Effector memory CD4-positive, alpha-beta T cell (primary cell): ENCODE measurements around the gene CDK5.

Experiments used
- DNase-seq, 3 donors: peaks; one replicate each; pipeline ENCODE4 v3.0.0-alpha.2; 2020
- H3K27ac ChIP-seq: 2 replicates; pipeline ENCODE4 v1.7.0; 2013; ENCODE audit warnings: mild to moderate bottlenecking, low read length, moderate library complexity; ENCODE audit not compliant: insufficient read depth, poor library complexity, severe bottlenecking
- H3K27me3 ChIP-seq: replicated peaks from 2 replicates; pipeline ENCODE4 v1.7.0; 2013; ENCODE audit warnings: mild to moderate bottlenecking, low read length; ENCODE audit not compliant: insufficient read depth, control insufficient read depth, poor library complexity, severe bottlenecking
- H3K36me3 ChIP-seq: 2 replicates; pipeline ENCODE4 v1.7.0; 2013; ENCODE audit warnings: mild to moderate bottlenecking, low read length, moderate library complexity; ENCODE audit not compliant: control insufficient read depth, insufficient read depth
- H3K4me1 ChIP-seq: 2 replicates; pipeline ENCODE4 v1.7.0; 2013; ENCODE audit warnings: low read length, mild to moderate bottlenecking; ENCODE audit not compliant: control insufficient read depth, insufficient read depth, poor library complexity, severe bottlenecking
- H3K4me3 ChIP-seq: 2 replicates; pipeline ENCODE4 v1.7.0; 2013; ENCODE audit warnings: low read length, low read depth, mild to moderate bottlenecking; ENCODE audit not compliant: insufficient read depth, poor library complexity, severe bottlenecking
- H3K9me3 ChIP-seq: 2 replicates; pipeline ENCODE4 v1.7.0; 2013; ENCODE audit warnings: mild to moderate bottlenecking, low read length, moderate library complexity; ENCODE audit not compliant: control insufficient read depth

Gene CDK5

DNA sequence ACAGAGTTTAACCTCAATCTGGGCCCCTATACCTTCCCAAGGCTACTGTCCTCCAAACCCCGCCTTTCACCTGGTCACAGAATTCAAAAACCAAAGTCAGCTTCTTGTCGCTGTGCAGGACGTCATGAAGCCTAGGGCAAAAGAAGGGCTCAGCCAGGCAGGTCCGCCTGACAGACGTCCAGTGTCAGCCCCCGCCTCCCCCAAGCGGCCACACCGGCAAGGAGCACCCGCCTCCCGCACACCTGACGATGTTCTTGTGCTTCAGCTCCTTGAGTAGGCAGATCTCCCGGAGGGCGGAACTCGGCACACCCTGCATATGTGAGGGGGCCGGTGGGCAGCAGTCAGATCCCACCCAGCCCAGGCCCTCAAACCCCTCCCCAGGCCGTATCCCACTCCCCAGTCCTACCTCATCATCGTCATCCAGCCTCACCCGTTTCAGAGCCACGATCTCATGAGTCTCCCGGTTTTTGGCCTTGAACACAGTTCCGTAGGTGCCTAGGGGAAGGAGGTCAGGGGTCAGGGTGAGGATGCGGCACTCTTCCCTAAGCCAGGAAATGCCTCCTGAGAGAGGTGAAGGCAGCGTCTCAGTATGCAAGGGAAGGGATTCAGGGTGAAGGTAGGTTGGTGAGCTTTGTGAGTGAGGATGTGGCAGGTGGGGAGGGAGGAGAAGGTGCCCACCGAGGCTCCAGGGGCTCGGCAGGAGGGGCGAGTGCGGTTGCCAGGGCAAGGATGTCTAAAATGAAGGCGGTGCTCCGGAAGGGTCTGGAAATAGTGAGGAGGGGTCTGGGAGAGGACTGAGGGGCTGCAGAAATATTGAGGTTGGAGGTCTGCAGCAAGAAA lies 811 bp downstream of the CDK5 start:
- H3K36me3 ChIP-seq: no peaks in the 10 kb centered on the region
- peaks cover 29% of the 10 kb centered on the region for H3K4me1 ChIP-seq
- no peaks in the 10 kb centered on the region for H3K9me3 ChIP-seq
- no peak for DNase-seq
- no peak overlapping the region for H3K27ac ChIP-seq
- peak overlapping the region; percentile 66 for H3K4me3 ChIP-seq
- no peaks in the 10 kb centered on the region for H3K27me3 ChIP-seq

DNA sequence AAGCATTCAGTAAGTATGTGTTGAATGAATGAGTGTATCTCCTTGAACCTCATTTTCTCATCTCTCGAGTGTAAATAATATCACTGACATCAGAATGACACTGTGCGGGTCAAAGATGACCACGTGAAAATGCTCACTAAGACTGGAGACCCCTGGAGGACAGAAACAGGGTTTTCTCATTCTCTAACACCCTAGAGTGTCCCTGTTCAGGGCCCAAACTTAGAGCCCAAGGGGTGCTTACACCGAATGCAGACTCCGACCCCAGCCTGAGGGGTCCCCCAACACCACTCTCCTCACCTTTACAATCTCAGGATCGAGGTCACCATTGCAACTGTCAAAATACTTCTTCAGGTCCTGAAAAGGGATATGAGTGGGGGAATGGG lies 1.4 kb downstream of the CDK5 start:
- H3K4me1 ChIP-seq: peaks cover 29% of the 10 kb centered on the region
- H3K27ac ChIP-seq: no peak overlapping the region
- no peak overlapping the region for H3K4me3 ChIP-seq
- H3K36me3 ChIP-seq: no peaks in the 10 kb centered on the region
- H3K9me3 ChIP-seq: no peaks in the 10 kb centered on the region
- no peaks in the 10 kb centered on the region for H3K27me3 ChIP-seq
- no peak for DNase-seq

DNA sequence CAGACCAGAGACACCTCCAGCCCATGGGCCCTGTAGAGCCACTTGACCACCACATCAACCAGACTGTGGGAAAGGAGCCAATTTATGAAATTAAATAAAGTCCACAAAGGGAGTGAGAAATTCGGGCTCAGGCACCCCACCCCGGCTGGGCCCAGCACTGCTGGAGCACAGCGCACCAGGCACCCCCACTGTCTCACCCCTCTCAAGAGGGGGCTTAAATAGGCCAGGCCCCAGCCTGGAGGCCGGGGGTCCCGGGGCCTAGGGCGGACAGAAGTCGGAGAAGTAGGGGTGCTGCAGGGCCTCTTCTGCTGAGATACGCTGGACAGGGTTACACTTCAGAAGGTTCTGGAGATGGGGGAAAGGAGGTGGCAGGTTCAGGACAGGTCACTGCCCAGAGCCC lies 3.9 kb downstream of the CDK5 start:
- Histone ChIP-seq H3K4me1 (peaks cover 20% of the 10 kb centered on the region), H3K9me3 (no peaks in the 10 kb centered on the region), H3K4me3 (no peak overlapping the region), H3K27ac (no peak overlapping the region), H3K36me3 (no peaks in the 10 kb centered on the region), H3K27me3 (no peaks in the 10 kb centered on the region)
- DNase-seq: no peak

DNA sequence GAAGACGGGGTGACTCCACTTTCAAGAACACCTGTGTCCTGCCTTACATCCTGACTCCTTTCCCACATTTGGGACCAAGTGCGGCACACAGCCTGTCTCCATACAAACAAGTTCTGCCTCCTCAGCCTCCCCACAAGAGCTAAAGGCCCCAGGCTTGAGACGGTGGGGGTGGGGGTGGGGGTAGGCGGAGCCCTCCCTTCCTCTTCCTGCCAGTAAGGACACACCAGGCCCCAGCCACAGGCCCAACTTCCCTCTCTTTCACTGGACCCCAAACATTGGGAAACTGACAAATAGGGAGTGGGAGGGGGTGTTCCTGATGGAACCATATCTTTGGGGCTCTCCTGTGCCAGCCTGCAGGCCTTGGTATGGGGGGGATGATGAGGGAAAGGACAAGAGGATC lies 4.6 kb downstream of the CDK5 start:
- H3K36me3 ChIP-seq: no peaks in the 10 kb centered on the region
- no peak overlapping the region for H3K27ac ChIP-seq
- no peak overlapping the region for H3K4me3 ChIP-seq
- DNase-seq: no peak
- H3K27me3 ChIP-seq: no peaks in the 10 kb centered on the region
- H3K9me3 ChIP-seq: no peaks in the 10 kb centered on the region
- peaks cover 14% of the 10 kb centered on the region for H3K4me1 ChIP-seq

DNA sequence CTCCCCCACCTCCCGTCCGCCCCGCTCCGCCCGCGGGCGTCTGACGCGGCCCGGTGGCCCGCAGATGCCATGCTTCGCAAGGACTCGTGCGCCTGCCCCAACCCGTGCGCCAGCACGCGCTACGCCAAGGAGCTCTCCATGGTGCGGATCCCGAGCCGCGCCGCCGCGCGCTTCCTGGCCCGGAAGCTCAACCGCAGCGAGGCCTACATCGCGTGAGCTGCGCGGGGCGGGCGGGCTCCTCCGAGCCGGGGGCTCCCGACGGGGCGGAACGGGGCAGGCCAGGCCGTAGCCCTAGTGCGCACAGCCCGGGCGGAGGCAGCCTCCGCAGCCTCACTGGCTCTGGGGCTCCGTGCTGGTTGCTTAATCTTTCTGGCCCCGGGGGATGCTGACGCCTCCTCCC lies 6.6 kb downstream of the CDK5 start:
- Histone ChIP-seq H3K27ac (no peak overlapping the region), H3K4me3 (no peak overlapping the region), H3K9me3 (no peaks in the 10 kb centered on the region), H3K27me3 (no peaks in the 10 kb centered on the region), H3K4me1 (peaks cover 6% of the 10 kb centered on the region), H3K36me3 (peaks cover 5% of the 10 kb centered on the region)
- DNase-seq: peak; percentile 27 to 35 (median 31)

DNA sequence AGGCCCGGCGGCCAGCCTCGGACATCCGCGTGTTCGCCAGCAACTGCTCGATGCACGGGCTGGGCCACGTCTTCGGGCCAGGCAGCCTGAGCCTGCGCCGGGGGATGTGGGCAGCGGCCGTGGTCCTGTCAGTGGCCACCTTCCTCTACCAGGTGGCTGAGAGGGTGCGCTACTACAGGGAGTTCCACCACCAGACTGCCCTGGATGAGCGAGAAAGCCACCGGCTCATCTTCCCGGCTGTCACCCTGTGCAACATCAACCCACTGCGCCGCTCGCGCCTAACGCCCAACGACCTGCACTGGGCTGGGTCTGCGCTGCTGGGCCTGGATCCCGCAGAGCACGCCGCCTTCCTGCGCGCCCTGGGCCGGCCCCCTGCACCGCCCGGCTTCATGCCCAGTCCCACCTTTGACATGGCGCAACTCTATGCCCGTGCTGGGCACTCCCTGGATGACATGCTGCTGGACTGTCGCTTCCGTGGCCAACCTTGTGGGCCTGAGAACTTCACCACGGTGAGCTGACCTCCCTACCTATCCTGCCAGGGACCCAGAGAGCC lies 8.7 kb downstream of the CDK5 start:
- H3K4me1 ChIP-seq: peaks cover 6% of the 10 kb centered on the region
- no peak overlapping the region for H3K27ac ChIP-seq
- no peaks in the 10 kb centered on the region for H3K9me3 ChIP-seq
- no peak for DNase-seq
- H3K36me3 ChIP-seq: peaks cover 16% of the 10 kb centered on the region
- no peaks in the 10 kb centered on the region for H3K27me3 ChIP-seq
- no peak overlapping the region for H3K4me3 ChIP-seq

DNA sequence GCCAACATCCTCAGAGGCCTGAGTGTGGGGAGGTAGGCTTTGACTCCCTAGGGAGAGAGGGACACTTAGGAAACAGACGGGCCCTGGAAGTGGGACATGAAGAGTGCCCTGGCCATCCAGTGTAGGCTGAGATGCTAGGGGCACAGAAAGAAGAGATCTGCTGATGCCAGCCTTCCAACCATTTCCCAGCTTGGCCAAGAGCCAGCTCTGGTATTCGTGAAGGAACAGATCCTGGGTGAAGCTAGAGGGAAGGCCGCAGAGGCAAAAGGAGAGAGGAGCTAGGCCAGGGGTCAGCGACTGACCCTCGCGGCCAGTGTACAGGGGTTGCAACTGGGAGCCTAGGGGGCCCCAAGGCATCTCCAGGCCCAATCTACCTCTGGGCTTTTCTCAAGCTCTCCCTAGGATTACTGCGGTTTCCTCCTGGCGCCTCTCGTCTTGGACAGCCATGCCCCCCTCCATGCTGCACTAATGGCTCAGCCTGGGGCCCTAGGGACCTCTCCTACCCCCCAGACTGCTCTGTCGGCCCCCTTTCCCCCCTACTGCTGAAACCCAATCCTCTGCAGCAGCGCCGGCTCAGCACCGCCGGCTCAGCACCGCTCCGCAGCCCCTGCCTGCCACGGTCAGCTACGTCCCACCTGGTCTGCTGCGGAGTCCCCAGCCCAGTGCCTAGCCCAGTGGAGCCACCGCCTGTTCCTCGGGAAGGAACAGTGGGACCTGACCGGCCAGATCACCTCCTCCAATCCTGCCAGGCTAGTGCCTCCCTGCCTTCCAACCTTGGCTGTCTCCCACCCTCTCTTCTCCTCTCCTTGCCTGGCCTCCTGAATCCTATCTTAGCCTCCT lies 9.5 kb downstream of the CDK5 start, which contains the start of gene ASIC3:
Gene ASIC3 (plus strand): TSS at position 556 of the 840 bp plus-strand sequence. CDS start 355 bp downstream, outside the sequence.
- H3K4me1 ChIP-seq: peaks cover 6% of the 10 kb centered on the region
- no peak within 1 kb of the TSS for H3K4me3 ChIP-seq
- no peaks in the 10 kb centered on the region for H3K27me3 ChIP-seq
- H3K36me3 ChIP-seq: peaks cover 18% of the 10 kb centered on the region
- DNase-seq: no peak
- no peaks in the 10 kb centered on the region for H3K9me3 ChIP-seq
- no peak within 1 kb of the TSS for H3K27ac ChIP-seq

DNA sequence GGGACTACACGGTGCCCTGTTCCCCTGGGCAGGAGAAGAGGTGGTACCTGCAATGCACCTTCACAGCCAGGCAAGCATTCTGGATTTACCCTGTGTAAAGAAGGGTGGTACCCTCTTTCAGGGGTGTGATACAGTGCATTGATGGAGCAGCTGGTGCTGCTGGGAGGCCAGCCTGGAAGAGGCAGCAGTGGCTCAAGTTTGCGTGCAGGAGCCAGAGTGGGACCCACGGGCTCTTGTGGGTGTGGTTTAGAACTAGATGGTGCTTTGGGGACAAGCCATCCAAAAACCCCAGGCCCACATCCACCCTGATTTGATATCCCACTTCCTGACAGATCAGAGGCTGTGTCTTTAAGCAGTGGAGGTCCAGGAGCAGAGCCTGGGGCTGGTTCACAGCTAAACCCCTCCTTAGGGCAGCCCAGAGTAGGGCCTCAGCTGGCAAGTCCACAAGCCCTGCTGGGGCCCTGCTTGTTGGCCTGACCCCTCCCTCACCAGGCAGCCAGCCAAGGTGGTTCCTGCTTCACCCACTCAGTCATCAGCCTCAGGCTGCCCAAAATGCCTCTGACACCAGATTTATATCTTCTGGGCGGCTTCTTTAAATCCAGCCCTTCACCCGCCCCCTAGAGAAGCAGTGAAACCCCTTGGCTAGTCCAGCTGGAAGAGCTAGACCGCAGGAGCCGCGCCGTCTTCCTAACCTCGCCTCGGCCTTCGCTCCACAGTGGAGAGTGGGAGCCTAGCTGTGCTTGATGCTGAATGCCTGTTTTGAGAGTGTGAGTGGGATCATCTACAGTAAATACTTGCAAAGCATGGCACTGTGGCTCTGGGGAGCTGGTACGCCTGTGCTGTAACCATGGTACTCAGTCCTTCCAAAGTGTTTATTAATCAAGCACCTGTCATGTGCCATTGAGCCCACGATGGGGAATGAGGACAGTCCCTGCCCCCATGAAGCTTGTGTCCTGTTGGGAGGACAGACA lies 10.8 kb downstream of the CDK5 start:
- no peak for DNase-seq

DNA sequence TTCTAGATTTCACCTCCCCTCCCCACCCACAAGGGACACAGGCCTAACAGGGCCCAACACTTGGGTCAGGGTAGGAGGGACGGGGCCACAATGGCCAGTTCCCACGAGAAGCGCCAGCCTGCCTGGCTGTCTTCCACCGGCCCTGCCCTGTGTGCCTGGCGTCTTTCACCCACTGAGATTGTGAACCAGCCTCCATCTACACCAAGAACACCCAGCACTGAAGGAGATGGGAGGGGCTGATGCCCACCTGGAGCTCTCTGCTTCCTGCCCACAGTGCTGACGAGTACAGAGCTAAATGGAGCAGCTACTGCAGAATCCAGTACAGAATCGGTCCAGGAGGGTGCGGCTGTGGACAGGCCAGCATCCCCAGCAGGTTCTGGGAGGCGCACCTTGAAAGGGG lies 11.7 kb downstream of the CDK5 start:
- H3K4me3 ChIP-seq: no peak overlapping the region
- no peaks in the 10 kb centered on the region for H3K27me3 ChIP-seq
- H3K9me3 ChIP-seq: no peaks in the 10 kb centered on the region
- peaks cover 27% of the 10 kb centered on the region for H3K36me3 ChIP-seq
- DNase-seq: no peak
- peaks cover 4% of the 10 kb centered on the region for H3K4me1 ChIP-seq
- no peak overlapping the region for H3K27ac ChIP-seq

More for the DNA sequence above, 10.8 kb downstream of the CDK5 start:
- Histone ChIP-seq H3K4me3 (no peak overlapping the region), H3K36me3 (peaks cover 27% of the 10 kb centered on the region), H3K9me3 (no peaks in the 10 kb centered on the region), H3K27ac (no peak overlapping the region), H3K4me1 (peaks cover 6% of the 10 kb centered on the region), H3K27me3 (no peaks in the 10 kb centered on the region)
